HT-29 (cell line): ENCODE measurements around the gene VILL. TPM values are rescaled to one million over a fixed set of nuclear protein-coding genes. Genes with fewer than 3 reads are reported as not detected.
"Not testable (repeated sequence)": the region's sequence is repeated elsewhere in the genome, so short reads cannot be mapped to it uniquely, and the experiment has no call there.

ENCODE experiments used
- DNase-seq: peaks from one replicate; pipeline ENCODE4 v3.0.0-alpha.2; 2015; ENCODE audit warnings: low spot score
- small RNA-seq: library from RNA; depleted of rRNA; stranded (forward); fragments of <200 nt; gene quantifications from one replicate; pipeline ENCODE3, GENCODE V24; 2014
- total RNA-seq: library from RNA; depleted of rRNA; stranded (reverse); fragments of >200 nt; shearing (Covaris generic); gene quantifications from 2 replicates; pipeline ENCODE4 v1.2.3, GENCODE V29; 2014; rRNA removed

VILL gene
- total RNA-seq, 1 experiment from 2014 or later, result 2.4 TPM

DNA sequence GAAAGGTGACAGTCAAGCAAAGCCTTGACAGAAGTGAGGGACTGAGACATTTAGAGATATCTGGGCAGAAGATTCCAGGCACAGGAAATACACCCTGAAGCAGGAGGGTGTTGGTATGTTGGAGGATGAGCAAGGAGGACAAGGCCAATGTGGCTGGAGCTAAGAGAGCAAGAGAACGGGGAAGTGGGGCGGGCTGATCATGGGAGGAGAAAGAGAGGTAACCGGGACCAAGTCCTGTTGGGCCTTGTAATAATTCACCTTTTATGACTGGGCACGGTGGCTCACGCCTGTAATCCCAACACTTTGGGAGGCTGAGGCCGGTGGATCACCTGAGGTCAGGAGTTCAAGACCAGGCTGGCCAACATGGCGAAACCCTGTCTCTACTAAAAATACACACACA lies 43.0 kb downstream of the VILL start:
- DNase-seq, result not testable (repeated sequence)

DNA sequence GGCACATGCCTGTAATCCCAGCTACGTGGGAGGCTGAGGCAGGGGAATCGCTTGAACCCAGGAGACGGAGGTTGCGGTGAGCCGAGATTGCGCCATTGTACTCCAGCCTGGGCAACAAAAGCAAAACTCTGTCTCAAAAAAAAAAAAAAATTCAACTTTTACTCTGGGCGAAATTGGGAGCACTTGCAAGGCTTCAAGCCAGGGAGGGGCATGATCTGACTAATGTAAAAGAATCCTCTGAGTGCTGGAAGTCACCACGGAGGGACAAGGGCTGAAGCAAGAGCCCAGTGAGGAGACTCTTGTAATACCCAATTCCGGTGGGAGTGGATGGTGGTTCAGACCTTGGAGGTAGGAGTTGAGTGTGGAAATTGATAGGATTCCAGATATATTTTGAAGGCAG lies 43.7 kb downstream of the VILL start:
- DNase-seq, result not testable (repeated sequence)

DNA sequence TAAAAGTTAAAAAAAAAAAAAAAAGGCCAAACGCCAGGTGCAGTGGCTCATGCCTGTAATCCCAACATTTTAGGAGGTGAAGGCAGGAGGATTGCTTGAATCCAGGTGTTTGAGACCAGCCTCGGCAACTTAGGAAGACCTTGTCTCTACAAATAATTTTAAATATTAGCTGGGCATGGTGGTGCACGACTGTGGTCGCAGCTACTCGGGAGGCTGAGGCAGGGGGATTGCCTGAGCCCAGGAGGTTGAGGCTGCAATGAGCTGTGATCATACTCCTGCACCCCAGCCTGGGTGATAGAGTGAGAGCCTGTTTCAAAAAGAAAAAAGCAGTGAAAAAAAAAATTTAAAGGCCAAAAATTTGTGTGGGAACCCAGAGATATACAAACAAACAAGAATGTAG lies 45.7 kb downstream of the VILL start:
- DNase-seq, result no peak

- no peak for DNase-seq
Observed at GRCh38 chr3:38036906-38037305, 46.3 kb downstream of the VILL start.

- DNase-seq, result no peak
Observed at GRCh38 chr3:38038447-38038911, 47.9 kb downstream of the VILL start.

DNA sequence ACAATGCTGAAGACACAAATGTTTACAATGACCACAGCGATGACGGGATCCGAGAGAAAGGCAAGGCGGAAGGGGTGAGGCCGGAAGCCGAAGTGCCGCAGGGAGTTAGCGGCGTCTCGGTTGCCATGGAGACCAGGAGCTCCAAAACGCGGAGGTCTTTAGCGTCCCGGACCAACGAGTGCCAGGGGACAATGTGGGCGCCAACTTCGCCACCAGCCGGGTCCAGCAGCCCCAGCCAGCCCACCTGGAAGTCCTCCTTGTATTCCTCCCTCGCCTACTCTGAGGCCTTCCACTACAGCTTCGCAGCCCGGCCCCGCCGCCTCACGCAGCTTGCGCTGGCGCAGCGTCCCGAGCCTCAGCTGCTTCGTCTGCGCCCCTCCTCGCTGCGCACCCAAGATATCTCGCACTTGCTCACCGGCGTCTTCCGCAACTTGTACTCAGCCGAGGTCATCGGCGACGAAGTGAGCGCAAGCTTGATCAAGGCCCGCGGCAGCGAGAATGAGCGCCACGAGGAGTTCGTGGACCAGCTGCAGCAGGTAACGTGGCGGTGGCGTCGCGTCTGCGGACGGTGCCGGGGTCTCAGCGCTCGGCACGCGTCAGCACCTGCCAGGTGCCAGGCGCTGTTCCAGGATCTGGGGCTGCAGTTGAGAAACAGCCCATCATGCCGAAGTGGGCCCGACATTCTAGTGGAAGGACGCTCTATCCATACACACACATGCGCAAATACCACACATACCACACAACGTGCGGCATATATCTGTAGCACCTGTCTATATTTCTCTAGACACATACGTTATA lies 48.7 kb downstream of the VILL start, which contains the start of gene DLEC1:
DLEC1 (plus strand) TSS at position 108 of the 798 bp plus-strand sequence; CDS start at position 126, 18 bp downstream.
- no peak for DNase-seq

DNA sequence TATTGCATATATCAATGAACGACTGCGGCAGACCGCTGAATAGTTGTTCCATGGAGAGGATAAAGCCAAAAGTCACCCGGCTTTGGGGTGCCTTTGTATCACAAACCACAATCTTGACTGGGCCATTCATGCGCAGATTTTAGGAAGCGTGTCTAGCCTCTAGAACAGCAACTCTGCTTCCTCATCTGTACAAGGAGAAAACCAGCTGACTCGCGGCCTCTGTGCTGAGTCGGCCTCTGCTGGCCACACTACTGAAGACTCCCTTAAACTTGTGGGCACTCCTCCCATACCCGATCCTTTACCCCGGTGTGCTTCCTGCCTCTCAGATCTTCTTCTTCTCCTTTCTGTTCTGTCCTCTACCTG lies 49.3 kb downstream of the VILL start:
- DNase-seq, result no peak

DNA sequence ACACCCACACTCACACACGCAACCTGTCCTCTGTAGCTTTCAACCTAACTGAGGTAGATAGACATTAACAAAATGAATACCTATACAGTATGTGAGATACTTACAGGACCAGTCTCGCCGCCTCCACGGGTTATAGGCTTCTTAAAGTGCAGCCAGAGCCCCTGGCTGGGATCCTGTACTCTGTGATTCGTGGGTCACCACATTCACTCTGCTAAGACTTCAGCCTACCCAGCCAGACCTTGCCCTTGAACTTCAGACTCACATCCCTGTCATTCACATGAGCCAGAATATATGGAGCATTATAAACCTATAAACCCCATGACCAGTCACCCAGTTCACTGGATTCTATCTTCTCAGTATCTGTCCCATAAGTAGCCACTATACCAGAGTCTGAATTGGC lies 49.8 kb downstream of the VILL start:
- DNase-seq, result no peak

DNA sequence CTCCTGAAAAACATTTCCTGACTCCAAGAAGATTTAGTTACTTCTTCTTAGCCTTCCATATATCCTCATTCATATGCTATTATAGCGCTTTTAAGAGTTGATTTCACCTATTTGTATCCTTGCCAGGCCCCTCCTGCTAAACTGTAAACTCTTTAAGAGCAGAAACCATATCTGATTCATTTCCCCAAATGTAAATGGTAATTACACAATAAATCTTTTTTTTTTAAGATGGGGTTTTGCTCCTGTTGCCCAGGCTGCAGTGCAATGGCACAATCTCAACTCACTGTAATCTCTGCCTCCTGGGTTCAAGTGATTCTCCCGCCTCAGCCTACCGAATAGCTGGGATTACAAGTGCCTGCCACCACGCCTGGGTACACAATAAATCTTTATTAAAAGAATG lies 52.9 kb downstream of the VILL start:
- DNase-seq, result no peak

- no peak for DNase-seq
Observed at GRCh38 chr3:38046027-38046426, 55.4 kb downstream of the VILL start.

DNA sequence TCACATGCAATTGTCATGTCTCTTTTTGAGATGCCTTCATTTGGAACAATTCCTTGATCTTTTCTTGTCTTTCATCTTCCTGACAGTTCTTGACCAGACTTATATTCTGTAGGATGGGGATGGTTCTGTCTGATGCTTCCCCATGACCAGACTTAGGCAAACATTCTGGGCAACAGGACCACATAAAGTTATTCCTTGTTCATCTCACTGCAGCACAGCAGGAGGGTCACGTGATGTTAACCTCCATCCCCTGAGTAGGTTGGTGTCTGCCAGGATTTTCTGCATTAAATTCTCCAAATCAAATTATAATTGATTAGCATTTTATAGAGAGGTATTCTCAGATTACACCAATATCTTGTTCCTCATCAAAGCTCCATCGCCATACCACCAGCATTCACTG lies 56.2 kb downstream of the VILL start:
- no peak for DNase-seq

DNA sequence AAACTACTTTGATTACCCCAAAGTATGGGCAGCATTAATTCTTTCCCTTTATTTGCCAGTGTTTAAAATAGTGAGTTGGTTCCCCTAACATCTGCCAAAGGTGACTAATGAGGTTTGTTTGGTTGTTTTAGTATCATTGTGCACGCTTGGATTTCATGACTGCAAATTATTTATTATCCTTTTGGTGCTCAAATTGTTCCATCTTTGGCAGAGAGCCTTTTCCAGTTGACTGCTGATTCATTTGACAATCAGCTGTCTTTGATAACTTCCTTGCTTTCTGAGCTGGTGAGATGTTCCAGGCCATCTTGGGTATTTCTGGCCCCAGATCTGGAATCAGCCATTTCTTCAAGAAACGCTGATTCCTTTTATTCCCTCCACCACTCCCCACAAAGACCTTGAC lies 57.3 kb downstream of the VILL start:
- no peak for DNase-seq

DNA sequence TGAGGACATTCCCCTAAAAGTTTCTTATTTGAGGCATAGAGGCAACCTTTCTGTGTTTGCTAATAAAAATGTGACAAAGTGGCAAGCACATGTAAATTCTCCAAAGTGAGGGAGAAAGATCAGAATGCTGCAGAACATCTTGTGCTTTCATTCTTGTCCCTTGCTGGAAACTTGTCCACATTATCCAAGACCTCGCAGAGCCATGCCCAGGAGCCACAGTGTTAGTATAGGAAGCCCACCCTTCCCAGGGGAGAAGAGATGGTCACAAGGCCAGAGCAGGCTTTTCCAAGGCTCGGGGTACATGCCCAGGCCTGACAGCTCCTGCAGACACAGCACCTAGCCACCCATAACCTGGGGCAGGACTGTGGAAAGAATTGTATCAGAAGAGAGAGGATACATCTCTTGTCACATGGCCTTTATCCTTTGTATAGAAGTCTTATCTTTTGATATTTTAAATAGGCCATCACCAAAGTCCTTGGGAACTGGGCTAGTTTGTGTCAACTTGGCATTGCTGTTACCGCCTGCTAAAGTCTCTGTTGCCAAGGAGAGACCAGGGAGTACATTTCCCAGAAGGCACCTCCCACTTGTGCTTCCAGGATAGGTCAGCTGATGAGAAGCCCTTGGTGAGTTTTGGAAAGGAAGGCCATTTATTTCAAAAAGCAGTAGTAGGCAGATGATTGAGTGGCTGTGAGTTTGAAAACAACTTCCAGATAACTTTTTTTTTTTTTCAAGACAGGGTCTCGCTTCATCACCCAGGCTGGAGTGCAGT lies 59.0 kb downstream of the VILL start:
- DNase-seq, result no peak

DNA sequence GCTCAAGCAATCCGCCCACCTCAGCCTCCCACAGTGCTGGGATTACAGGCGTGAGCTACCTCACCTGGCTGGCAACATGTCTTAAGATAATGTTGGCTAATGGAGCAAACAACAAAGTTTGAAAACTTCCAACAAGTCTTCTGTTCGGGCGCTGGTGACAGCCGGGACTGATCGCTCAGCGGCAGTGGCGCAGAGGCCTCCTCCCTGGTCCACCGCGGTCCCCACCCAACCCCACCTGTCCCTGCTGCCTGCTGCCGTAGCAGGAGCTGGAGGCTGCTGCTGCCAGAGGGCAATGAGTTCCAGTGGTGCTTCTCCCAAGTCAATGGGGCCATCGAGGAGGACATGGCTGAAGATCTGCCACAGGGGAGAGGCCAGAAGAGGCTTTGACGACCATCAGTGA lies 60.5 kb downstream of the VILL start:
- DNase-seq, result no peak

DNA sequence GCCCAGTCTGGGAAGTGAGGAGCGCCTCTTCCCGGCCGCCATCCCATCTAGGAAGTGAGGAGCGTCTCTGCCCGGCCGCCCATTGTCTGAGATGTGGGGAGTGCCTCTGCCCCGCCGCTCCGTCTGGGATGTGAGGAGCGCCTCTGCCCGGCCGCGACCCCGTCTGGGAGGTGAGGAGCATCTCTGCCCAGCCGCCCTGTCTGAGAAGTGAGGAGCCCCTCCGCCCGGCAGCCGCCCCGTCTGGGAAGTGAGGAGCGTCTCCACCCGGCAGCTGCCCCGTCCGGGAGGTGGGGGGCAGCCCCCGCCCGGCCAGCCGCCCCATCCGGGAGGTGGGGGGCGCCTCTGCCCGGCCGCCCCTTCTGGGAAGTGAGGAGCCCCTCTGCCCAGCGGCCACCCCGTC lies 62.7 kb downstream of the VILL start:
- not testable (repeated sequence) for DNase-seq

- not testable (repeated sequence) for DNase-seq
Observed at GRCh38 chr3:38053813-38054498, 63.4 kb downstream of the VILL start.

GRCh38 chr3:38054499-38055001 lies 64.0 kb downstream of the VILL start:
- DNase-seq, result no peak

Small RNA genes lying within 50 kb of the gene (small RNA-seq; reads per million reads assigned to genes)
- not detected for gene MIR26A1
- gene RF00019, result not detected

Other genes with a start within 250 kb of the VILL start
- gene CTDSPL, start 128.9 kb upstream of the VILL start, total RNA-seq, result 33.3 and 34.6 TPM in 2 replicates
- gene PLCD1, start 38.9 kb downstream of the VILL start, total RNA-seq, result 7.6 and 9.6 TPM in 2 replicates
- 0.58 and 0.94 TPM in 2 replicates for gene DLEC1, start 48.4 kb downstream of the VILL start, total RNA-seq
- gene ACAA1, start 146.3 kb downstream of the VILL start, total RNA-seq, result 71.9 and 84.7 TPM in 2 replicates
- gene MYD88, start 147.9 kb downstream of the VILL start, total RNA-seq, result 5.5 and 11.9 TPM in 2 replicates
- 11.8 and 12.9 TPM in 2 replicates for gene OXSR1, start 174.8 kb downstream of the VILL start, total RNA-seq